Breast epithelium (tissue), 3 donors: ENCODE data around the gene ABCC4.

Experiments used
- POLR2A ChIP-seq: fragments of 450-650 bp; IDR thresholded peaks from one replicate; pipeline ENCODE4 v1.6.1; 2016; ENCODE audit warnings: antibody characterized with exemption, mild to moderate bottlenecking, moderate library complexity
- TF ChIP-seq, protein P1 (sequence below), 3 donors: fragments of 450-650 bp; IDR thresholded peaks; one replicate each; pipeline ENCODE4 v1.5.1; 2016 to 2017; ENCODE audit warnings: antibody characterized with exemption in 3 of 3, mild to moderate bottlenecking in 3 of 3, moderate library complexity in 3 of 3

GRCh38 chr13:95155504-95155903 is 145.7 kb downstream of the ABCC4 start:
- TF ChIP-seq, protein P1, sequence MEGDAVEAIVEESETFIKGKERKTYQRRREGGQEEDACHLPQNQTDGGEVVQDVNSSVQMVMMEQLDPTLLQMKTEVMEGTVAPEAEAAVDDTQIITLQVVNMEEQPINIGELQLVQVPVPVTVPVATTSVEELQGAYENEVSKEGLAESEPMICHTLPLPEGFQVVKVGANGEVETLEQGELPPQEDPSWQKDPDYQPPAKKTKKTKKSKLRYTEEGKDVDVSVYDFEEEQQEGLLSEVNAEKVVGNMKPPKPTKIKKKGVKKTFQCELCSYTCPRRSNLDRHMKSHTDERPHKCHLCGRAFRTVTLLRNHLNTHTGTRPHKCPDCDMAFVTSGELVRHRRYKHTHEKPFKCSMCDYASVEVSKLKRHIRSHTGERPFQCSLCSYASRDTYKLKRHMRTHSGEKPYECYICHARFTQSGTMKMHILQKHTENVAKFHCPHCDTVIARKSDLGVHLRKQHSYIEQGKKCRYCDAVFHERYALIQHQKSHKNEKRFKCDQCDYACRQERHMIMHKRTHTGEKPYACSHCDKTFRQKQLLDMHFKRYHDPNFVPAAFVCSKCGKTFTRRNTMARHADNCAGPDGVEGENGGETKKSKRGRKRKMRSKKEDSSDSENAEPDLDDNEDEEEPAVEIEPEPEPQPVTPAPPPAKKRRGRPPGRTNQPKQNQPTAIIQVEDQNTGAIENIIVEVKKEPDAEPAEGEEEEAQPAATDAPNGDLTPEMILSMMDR (IDR thresholded peaks at IDR 0.05) = no peak
- no peak for TF ChIP-seq POLR2A
